HepG2 (cell line): ENCODE data around the gene EPB41L2. TPM values are rescaled to one million over a fixed set of nuclear protein-coding genes. Genes with fewer than 3 reads are reported as not detected.

Experiments used
- ATAC-seq: fragments of 200-7000 bp; cut with Tn5 transposase; 3 replicates; pipeline ENCODE4 v1.9.1; 2020; ENCODE audit warnings: mild to moderate bottlenecking, moderate library complexity
- BruUV-seq: library from RNA; stranded (reverse); fragments of 400-500 nt; replicated peaks from 2 replicates; lab custom pipeline; 2021; lab: Mats Ljungman, UMichigan
- CTCF ChIA-PET: fragments of 300-600 bp; formaldehyde crosslinking; extraction: SDS; loops from one replicate; lab custom pipeline; 2021; ENCODE audit warnings: low total read pairs, inconsistent platforms, low intra/inter-chr PET ratio; lab: Yijun Ruan, JAX
- POLR2A ChIA-PET: fragments of 350-600 bp; sonication (Branson Sonifier 250); formaldehyde crosslinking; loops from one replicate; lab custom pipeline; 2020; ENCODE audit warnings: antibody characterized with exemption, inconsistent platforms; lab: Yijun Ruan, JAX
- DNase-seq: peaks from one replicate; pipeline ENCODE4 v3.0.0-alpha.2; 2015; ENCODE audit warnings: low spot score
- FAIRE-seq: peaks from 3 replicates; lab custom pipeline; 2011; peaks lifted over from hg19 to GRCh38; lab: Jason Lieb, UNC
- H2AFZ ChIP-seq: one replicate; pipeline ENCODE4 v1.6.1; 2011; ENCODE audit warnings: low read length, inconsistent platforms
- H3K27ac ChIP-seq: fragments of 300-600 bp; 3 replicates; pipeline ENCODE4 v1.8.0; 2011; ENCODE audit warnings: mixed run types, mild to moderate bottlenecking, mixed read lengths, low read length, inconsistent platforms; ENCODE audit not compliant: insufficient read depth; ENCODE audit errors: extremely low read length
- H3K27me3 ChIP-seq, 2 experiments: fragments of 200-600 bp in 1 of 2; 2 replicates in 1 of 2; 3 replicates in 1 of 2; pipeline versions ENCODE4 v1.6.0 to v1.8.0; 2011; ENCODE audit warnings: low read length in 2 of 2, mild to moderate bottlenecking in 2 of 2, moderate library complexity in 2 of 2, inconsistent platforms in 1 of 2; ENCODE audit not compliant: insufficient read depth in 2 of 2, control insufficient read depth in 1 of 2
- H3K36me3 ChIP-seq, 2 experiments: fragments of 200-600 bp in 1 of 2; replicated peaks in 1 of 2; 2 replicates in 1 of 2; 3 replicates in 1 of 2; pipeline versions ENCODE4 v1.5.1 to v1.8.0; 2011; ENCODE audit warnings: low read length in 2 of 2, inconsistent platforms in 1 of 2; ENCODE audit not compliant: insufficient read depth in 2 of 2, control insufficient read depth in 1 of 2
- H3K4me1 ChIP-seq: 2 replicates; pipeline ENCODE4 v1.5.1; 2012; ENCODE audit warnings: low read length, inconsistent platforms; ENCODE audit not compliant: insufficient read depth
- H3K4me2 ChIP-seq: 2 replicates; pipeline ENCODE4 v1.6.0; 2011; ENCODE audit warnings: low read depth, low read length, inconsistent platforms
- H3K4me3 ChIP-seq, 3 experiments: fragments of 200-600 bp in 1 of 3; sonication (generic), shearing (Covaris generic) in 1 of 3; replicated peaks in 1 of 3; 2 replicates each; pipeline ENCODE4 v1.5.1; 2011 to 2016; ENCODE audit warnings: low read length in 3 of 3, inconsistent platforms in 2 of 3, low read depth in 2 of 3, mild to moderate bottlenecking in 2 of 3, control low read depth in 1 of 3, mixed read lengths in 1 of 3; ENCODE audit not compliant: insufficient read depth in 1 of 3
- H3K79me2 ChIP-seq: one replicate; pipeline ENCODE4 v1.6.1; 2011; ENCODE audit warnings: low read length, inconsistent platforms; ENCODE audit not compliant: insufficient read depth
- H3K9ac ChIP-seq: 2 replicates; pipeline ENCODE4 v1.6.0; 2011; ENCODE audit warnings: mild to moderate bottlenecking, low read depth, low read length, inconsistent platforms; ENCODE audit not compliant: insufficient read depth
- H3K9me3 ChIP-seq: 2 replicates; pipeline ENCODE4 v1.5.1; 2012; ENCODE audit warnings: mild to moderate bottlenecking, low read length
- H4K20me1 ChIP-seq: 2 replicates; pipeline ENCODE4 v1.6.0; 2011; ENCODE audit warnings: inconsistent platforms, mild to moderate bottlenecking, low read length, moderate library complexity; ENCODE audit not compliant: insufficient read depth
- GMEB1 ChIP-seq: sonication (generic); formaldehyde crosslinking; IDR thresholded peaks from 2 replicates; pipeline ENCODE4 v1.5.1; 2020; ENCODE audit warnings: missing genetic modification reagents, mild to moderate bottlenecking, borderline replicate concordance
- LCORL ChIP-seq, 2 experiments: fragments of 450-650 bp in 1 of 2; sonication (generic) in 1 of 2; formaldehyde crosslinking in 1 of 2; IDR thresholded peaks; 2 replicates each; pipeline versions ENCODE4 v1.5.0 to v1.6.1; 2017 to 2020; ENCODE audit warnings: antibody characterized with exemption in 1 of 2, missing genetic modification reagents in 1 of 2
- MIER3 ChIP-seq: IDR thresholded peaks from 2 replicates; pipeline ENCODE4 v1.6.1; 2016; ENCODE audit warnings: missing compliant biosample characterization, borderline replicate concordance
- NFATC3 ChIP-seq: sonication (generic); formaldehyde crosslinking; IDR thresholded peaks from 2 replicates; pipeline ENCODE4 v1.5.1; 2020; ENCODE audit warnings: mild to moderate bottlenecking, missing genetic modification reagents
- NR0B2 ChIP-seq: sonication (generic); formaldehyde crosslinking; IDR thresholded peaks from 2 replicates; pipeline ENCODE4 v1.4.0; 2020; ENCODE audit warnings: mild to moderate bottlenecking, missing genetic modification reagents
- ZNF12 ChIP-seq: sonication (generic); formaldehyde crosslinking; IDR thresholded peaks from 2 replicates; pipeline ENCODE4 v1.5.0; 2020; ENCODE audit warnings: missing genetic modification reagents
- ZNF292 ChIP-seq: sonication (generic); formaldehyde crosslinking; IDR thresholded peaks from 2 replicates; pipeline ENCODE4 v1.8.1; 2022; ENCODE audit warnings: mild to moderate bottlenecking, low read depth, missing genetic modification reagents, borderline replicate concordance
- ZNF800 ChIP-seq: sonication (generic); formaldehyde crosslinking; IDR thresholded peaks from 2 replicates; pipeline ENCODE4 v1.4.0; 2020; ENCODE audit warnings: missing genetic modification reagents
- ZXDC ChIP-seq: sonication (generic); formaldehyde crosslinking; IDR thresholded peaks from 2 replicates; pipeline ENCODE4 v1.5.0; 2020; ENCODE audit warnings: mild to moderate bottlenecking, missing genetic modification reagents
- WGBS: methylation state at CpG from one replicate; pipeline ENCODE4 v1.1.6; 2017; ENCODE audit warnings: low lambda C conversion rate; 5-methylcytosine and 5-hydroxymethylcytosine counted together
- in situ Hi-C: cut with HindIII; loops from 2 replicates; pipeline ENCODE4 v1.10.0; 2017; ENCODE audit warnings: low pct_unique_long_range_greater_than_20kb; ENCODE audit not compliant: extremely low pct_ligation_motif_present
- intact Hi-C: fragments of 100-400 bp; cut with micrococcal nuclease; formaldehyde crosslinking; loops from one replicate; pipeline ENCODE4 v1.10.0; 2022; ENCODE audit not compliant: unreplicated experiment
- polyA plus RNA-seq, 8 experiments: library from polyadenylated mRNA; depleted of rRNA in 3 of 8; stranded (reverse) in 7 of 8; unstranded in 1 of 8; fragments of >200 nt; fragmentation: Illumina TruSeq in 4 of 8; extraction: Trizol in 4 of 8; gene quantifications; 2 replicates each; pipeline versions ENCODE4 v1.2.1 to v1.2.3, GENCODE V29; 2011 to 2016; ENCODE audit warnings: low read depth in 4 of 8, missing spikeins in 1 of 8, mixed read lengths in 1 of 8; ENCODE audit not compliant: insufficient read depth in 1 of 8
- total RNA-seq, 5 experiments: library from RNA; depleted of rRNA; stranded (reverse); fragments of >200 nt; fragmentation: Illumina TruSeq; extraction: Trizol; gene quantifications; 2 replicates each; pipeline ENCODE4 v1.2.3, GENCODE V29; 2016; ENCODE audit warnings: low read depth in 1 of 5

The EPB41L2 gene
- total and polyA plus RNA-seq, 2 of the 13 experiments (the other 11 are each of a cell fraction or from before 2014, with no cell fraction given) = 41.7 to 56.4 TPM

DNA sequence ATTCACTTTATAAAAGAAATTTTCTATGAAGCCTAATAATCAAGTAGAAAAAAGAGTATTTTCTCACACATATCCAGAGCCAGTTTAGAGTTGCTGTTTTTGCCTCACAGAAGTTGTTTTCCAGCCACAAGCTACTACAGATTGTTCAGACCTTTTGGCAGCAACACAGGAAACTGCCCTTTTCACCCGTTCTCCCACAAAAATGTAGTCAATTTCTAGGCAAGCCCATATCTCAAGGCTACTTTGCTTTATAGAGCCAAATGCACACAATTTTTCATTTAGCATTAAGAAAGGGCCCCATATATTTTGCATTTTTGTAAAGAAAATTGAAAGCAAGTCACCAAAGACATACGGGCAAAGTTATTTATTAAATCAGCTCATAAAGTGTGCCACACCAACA is 49.5 kb downstream of the EPB41L2 start:
- BruUV-seq = no TSS peak
- FAIRE-seq = no peak
- no peaks in the 10 kb centered on the region for H3K27me3 ChIP-seq
- no peak overlapping the region for H3K9ac ChIP-seq
- H4K20me1 ChIP-seq = no peaks in the 10 kb centered on the region
- no peak for ATAC-seq
- no peak overlapping the region for H2AFZ ChIP-seq
- DNase-seq = no peak
- WGBS = 86% methylated on average over 2 of the region's 2 CpGs
- TF ChIP-seq ZNF292 (CRISPR knock-in tag) = no peak
- ChIA-PET CTCF (no interaction called here), POLR2A (no interaction called here)
- peaks cover 90% of the 10 kb centered on the region for H3K79me2 ChIP-seq
- H3K4me2 ChIP-seq = no peak overlapping the region
- H3K36me3 ChIP-seq = peaks cover 0 to 2% of the 10 kb centered on the region in 2 experiments; a peak in 3 of 5 replicates
- intact Hi-C loops (no loop called here), in situ Hi-C loops (no loop called here)
- peaks cover 38% of the 10 kb centered on the region for H3K4me1 ChIP-seq
- H3K9me3 ChIP-seq = peaks cover 10% of the 10 kb centered on the region
- no peak overlapping the region for H3K27ac ChIP-seq
- H3K4me3 ChIP-seq = no peak overlapping the region

GRCh38 chr6:131009790-131010189 is 53.3 kb downstream of the EPB41L2 start:
- Histone ChIP-seq H3K9ac (no peak overlapping the region), H3K27me3 (no peaks in the 10 kb centered on the region), H3K4me1 (peaks cover 17% of the 10 kb centered on the region), H3K9me3 (peaks cover 29% of the 10 kb centered on the region), H3K4me2 (no peak overlapping the region), H2AFZ (no peak overlapping the region), H3K4me3 (no peak overlapping the region), H4K20me1 (no peaks in the 10 kb centered on the region), H3K27ac (no peak overlapping the region), H3K79me2 (peaks cover 87% of the 10 kb centered on the region), H3K36me3 (peaks cover 0 to 3% of the 10 kb centered on the region in 2 experiments; a peak in 2 of 5 replicates)
- in situ Hi-C loops = no loop called here
- DNase-seq = no peak
- ChIA-PET POLR2A (no interaction called here), CTCF (no interaction called here)
- ATAC-seq = no peak
- FAIRE-seq = no peak
- intact Hi-C loops = no loop called here
- WGBS = 96% methylated on average over 2 of the region's 2 CpGs
- BruUV-seq = no TSS peak
- TF ChIP-seq GMEB1 (CRISPR knock-in tag) (no peak), LCORL (IDR thresholded peaks at IDR 0.05) (no peak), LCORL (CRISPR knock-in tag; IDR thresholded peaks at IDR 0.05) (no peak), MIER3 (CRISPR knock-in tag) (no peak), ZXDC (no peak), NR0B2 (no peak), ZNF12 (CRISPR knock-in tag) (no peak), NFATC3 (CRISPR knock-in tag) (no peak), ZNF800 (no peak)
